SH-SY5Y (cell line): Measurements from ENCODE around the gene IGF2BP3.

ENCODE experiments used
- GATA2 ChIP-seq: IDR thresholded peaks from 2 replicates; pipeline ENCODE4 v1.6.1; 2011; ENCODE audit warnings: mild to moderate bottlenecking, low read depth, low read length
- GATA3 ChIP-seq: IDR thresholded peaks from 2 replicates; pipeline ENCODE4 v1.6.1; 2011; ENCODE audit warnings: low read depth, mild to moderate bottlenecking, low read length, moderate library complexity

DNA sequence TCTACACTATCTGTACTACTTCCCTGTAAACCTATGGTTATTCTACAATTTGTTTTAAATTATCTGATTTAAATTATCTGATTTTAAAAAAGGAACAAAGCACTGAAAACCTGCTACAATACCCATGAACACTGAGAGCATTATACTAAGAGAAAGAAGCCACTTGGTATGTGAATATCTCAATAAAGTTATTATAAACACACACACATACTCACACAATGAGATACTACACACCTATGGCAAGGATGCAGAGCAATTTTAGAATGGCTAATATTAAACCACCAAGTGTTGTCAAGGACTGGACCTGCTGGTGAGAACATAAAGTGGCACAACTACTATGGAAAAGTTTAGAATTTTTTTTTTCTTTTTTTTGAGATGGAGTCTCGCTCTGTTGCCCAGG, 82.7 kb downstream of the IGF2BP3 start:
- no peak for TF ChIP-seq GATA2
- no peak for TF ChIP-seq GATA3
